Medulla oblongata (tissue), 1 donor: Measurements from ENCODE around the gene GCNT2.
"Not testable (repeated sequence)": the region's sequence is repeated elsewhere in the genome, so short reads cannot be mapped to it uniquely, and the experiment has no call there.

Experiments used
- DNase-seq: peaks from one replicate; pipeline ENCODE4 v3.0.0-alpha.2; 2015; ENCODE audit errors: extremely low spot score

Gene GCNT2

DNA sequence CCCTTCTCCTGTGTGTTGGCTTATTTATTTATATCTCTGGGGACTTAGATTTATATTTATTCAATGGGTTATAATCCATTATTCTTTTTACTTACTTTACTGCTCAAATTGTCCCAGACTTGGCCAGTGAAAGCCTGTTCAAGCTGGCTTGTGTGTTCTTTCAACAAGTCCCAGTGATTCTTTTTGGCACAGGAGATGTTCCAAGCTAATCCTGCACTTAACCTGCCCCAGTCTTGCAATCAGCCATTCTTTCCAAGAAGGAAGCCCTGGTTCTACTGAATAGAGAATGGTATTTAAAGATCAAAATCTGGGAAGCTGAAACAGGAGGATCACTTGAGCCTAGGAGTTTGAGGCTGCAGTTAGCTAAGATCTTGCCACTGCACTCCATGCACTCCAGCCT lies 26.7 kb downstream of the GCNT2 start:
- no peak for DNase-seq

DNA sequence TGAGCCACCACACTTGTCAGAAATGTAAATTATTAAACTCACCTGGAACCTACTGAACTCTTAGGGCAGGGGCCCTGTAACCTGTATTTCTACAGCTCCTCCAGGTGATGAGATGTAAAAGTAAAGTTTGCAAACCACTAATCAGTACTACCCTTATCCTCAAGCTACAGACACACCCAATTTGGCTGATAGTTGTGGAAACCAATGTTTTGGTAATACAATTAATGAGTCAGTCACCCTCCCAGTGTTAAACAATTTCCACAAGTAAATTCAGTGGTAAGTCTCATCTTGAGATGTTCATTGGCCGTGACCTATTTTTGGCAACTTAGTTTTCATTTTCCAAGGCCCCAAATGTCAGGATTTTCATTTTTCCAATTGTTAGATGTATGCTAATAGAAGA lies 29.6 kb downstream of the GCNT2 start:
- no peak for DNase-seq

DNA sequence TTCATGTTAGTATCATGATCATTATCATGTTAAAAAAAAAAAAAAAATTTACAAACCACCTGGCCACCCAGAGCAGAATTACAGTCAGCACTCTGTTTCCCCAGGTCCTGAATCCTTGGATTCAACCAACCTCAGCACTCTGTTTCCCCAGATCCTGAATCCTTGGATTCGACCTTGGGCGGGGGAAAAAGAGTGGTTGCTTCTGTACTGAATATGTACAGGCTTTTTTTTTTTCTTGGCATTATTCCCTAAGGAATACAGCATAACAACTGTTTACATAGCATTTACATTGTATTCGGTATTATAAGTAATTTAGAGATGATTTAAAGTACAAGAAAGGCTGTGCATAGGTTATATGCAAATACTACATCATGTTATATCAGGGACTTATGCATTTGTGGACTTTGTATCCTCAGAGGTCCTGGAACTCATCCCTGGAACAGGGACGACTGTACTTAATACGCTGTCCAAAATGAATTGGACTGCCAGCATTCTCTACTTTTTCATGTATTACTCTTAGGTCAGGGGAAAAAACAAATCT lies 31.2 kb downstream of the GCNT2 start:
- no peak for DNase-seq

DNA sequence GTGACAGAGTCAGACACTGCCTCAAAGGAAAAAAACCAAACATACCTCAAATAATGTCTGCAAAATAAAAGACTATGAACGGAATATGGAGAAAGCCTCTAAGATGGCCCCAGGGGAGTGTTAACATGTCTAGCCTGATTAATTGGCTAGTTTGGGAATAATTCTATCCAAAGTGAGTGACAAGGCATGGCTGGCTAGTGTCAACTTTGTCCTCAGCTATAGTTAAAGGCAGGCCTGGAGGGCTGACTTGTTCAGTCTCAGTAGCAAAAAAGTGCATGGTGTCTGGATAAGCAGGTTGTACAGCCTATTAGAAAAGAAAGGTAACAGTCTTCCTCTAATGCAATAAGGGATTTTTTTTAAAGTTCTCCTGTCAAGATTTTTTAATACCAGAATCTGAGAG lies 32.7 kb downstream of the GCNT2 start:
- no peak for DNase-seq

DNA sequence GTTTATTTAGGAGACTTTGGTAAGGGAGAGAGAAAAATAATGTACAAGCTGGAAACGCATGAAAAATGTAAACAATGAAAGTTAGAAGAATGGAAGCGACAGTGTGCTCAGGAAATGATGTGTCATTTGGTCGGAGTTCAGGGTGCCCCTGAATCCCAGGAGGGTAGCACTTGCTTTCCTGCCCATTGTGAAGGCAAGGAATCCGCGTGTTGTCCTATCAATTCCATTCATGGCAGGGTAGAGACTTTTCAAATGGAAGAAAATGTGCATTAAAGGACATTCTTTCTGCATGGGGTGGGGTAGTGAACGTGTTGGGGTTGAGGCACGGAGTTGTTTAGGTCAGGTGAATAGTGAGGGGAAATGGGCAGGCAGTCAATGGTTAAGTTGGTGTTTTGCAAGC lies 33.7 kb downstream of the GCNT2 start:
- DNase-seq: no peak

DNA sequence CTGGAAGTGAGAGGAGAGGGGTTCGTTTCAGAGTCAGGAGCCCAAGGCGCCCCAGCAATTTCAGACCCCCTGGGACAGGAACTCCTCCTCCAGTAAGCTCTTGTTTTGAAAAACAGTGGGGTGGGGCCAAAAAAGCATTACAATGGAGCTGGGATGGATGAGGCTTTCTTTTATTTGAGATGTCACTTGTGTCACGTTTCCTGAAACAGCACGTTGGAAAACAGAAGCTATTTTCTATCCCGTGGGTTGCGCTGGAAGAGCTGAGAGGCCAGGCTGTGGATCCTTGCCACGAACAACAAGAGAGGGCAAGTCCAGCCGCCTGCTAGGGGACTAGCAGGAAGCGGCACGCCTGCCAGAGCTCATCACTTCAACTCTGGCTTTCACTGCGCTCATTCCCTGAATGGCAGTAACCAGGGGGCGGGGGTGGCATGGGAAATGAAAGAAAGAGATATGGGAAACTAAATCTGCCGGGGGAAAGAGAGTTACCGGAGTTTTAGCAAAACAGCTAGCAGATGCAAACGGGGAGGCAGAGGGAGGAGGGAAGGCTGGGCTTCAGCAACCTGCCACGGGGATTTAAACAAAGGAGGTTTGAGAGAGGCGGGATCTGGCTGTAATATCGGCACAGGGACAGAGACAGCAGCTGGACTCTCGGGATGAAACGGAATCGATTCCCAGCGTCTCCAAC lies 34.6 kb downstream of the GCNT2 start:
- peak; percentile 55 for DNase-seq

DNA sequence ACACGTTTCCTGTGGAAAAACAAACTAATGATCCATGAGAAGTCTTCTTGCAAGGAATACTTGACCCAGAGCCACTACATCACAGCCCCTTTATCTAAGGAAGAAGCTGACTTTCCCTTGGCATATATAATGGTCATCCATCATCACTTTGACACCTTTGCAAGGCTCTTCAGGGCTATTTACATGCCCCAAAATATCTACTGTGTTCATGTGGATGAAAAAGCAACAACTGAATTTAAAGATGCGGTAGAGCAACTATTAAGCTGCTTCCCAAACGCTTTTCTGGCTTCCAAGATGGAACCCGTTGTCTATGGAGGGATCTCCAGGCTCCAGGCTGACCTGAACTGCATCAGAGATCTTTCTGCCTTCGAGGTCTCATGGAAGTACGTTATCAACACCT lies 35.4 kb downstream of the GCNT2 start:
- no peak for DNase-seq

DNA sequence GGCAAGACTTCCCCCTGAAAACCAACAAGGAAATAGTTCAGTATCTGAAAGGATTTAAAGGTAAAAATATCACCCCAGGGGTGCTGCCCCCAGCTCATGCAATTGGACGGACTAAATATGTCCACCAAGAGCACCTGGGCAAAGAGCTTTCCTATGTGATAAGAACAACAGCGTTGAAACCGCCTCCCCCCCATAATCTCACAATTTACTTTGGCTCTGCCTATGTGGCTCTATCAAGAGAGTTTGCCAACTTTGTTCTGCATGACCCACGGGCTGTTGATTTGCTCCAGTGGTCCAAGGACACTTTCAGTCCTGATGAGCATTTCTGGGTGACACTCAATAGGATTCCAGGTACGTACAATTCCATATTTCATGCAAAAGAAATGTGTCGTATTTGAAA lies 35.8 kb downstream of the GCNT2 start:
- DNase-seq: no peak

DNA sequence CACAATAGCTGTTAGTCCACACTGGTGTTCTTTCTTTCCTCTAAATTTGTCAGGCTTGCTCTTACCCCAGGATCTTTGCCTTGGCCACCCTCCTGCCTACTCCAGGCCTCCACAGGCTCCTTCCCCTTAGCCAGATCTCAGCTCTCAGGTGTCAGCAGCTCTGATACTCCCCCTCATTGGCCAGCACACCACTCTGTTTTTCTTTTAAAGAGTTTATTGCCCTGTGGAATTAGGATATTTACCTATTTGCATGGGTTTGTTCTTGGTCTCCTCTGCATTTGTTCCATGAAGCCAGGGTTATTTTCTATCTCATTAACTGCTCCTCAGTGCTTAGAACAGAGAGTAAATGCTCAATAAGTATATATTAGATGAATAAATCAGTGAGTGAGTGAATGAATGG lies 36.8 kb downstream of the GCNT2 start:
- no peak for DNase-seq

DNA sequence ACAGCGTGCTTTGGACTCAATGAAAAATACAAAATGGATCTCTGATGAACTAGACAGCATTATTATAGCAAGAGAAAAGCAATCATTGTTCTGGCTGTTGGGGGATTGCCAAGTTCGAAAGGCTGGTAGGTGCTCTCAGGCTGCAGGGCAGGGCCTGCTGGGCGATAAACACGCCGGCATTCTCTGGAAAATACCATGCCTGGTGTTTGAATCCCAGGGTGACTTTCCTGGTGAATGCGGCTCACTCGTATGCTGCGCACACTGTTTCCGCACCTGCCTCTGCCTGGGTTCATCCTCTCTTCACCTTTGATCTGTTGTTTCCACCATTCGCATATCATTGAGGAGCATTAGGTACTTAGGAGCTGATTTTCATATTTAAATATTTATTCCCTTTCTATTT lies 37.4 kb downstream of the GCNT2 start:
- DNase-seq: peak; percentile 20

DNA sequence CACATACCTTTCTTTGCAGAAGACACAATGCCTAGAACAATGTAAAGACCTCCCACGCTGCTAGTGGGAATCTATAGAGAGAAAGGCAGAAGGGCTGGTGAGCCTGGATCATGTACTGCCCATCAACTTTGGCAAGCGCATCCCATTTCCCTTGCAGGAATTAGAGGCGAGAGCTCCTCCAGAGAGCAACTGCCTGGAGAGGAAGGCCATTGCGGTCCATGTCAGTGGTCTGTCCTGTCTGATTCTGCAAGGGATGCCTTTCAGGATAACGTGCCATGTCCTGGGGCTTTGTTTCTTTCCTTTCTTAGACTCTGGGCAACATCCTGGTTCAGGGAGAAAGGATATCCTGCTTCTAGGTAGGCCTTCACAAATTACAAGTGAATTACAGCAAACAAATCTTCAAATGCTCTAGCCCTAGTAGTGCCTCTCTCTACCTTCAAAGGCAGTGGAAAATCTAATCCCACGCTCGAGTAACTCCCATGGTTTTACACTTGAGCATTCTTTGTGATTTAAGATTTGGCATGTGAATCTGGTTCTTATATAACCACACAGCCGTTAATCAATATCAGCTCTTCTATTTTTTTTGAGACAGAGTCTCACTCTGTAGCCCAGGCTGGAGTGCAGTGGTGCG lies 38.5 kb downstream of the GCNT2 start:
- no peak for DNase-seq

DNA sequence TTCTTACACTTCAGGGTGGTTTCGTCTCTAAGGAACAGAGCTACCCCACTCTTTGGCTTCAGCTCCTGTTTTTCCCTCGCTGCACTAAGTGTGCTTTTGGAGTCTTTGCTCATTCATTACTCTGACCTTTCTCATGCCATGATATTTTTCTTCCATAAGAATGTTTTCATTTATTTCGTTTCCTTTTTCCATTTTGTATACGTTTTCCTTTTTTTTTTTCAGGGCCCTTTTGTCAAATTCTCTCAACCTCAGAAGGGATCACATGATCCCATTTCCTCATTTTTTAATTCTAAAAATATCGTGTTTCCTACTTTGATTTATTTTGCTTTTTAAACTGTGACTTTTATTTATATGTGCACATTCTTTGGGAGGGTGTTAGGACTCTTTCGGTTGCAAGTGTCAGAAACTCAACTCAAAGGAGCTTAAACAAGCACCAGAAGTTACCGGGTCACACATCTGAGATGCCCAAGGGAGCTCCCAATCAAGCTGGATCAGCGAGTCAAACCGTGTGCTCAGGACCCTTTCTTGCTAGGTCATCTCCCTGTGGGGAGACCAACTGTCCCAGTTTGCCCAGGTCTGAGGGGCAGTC lies 40.6 kb downstream of the GCNT2 start:
- DNase-seq: no peak

DNA sequence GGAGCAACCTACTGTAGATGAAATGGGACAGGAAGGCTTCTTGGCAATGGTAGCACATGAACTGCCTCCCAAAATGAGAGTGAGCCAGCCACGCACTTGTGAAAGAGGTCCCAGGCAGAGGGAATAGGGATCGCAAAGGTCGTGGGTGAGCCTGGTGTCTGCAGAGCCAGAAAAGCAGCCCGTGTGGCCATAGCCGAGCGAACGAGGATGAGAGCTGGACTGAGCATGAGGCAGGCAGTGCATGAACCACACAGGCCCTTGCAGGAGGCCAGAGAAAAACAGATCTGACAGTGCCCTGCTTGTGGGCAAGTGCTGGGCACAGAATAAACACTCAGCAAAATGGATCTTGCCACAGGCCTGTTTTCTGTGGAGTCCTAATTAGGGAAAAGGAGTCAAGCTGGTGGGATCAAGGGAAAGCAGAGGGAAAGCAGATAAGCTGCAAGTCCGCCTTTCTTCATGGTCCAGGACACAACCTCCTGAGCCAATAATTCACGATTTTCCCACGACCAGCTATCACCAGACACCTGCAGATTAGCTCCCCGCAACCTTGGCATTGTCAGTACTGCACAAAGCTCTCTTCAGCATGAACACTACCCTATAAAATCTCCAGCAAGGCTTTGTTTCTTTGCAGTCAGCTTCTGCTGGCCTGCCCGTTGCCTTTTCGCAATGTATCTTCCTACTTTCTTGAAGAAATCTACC lies 44.0 kb downstream of the GCNT2 start:
- no peak for DNase-seq

DNA sequence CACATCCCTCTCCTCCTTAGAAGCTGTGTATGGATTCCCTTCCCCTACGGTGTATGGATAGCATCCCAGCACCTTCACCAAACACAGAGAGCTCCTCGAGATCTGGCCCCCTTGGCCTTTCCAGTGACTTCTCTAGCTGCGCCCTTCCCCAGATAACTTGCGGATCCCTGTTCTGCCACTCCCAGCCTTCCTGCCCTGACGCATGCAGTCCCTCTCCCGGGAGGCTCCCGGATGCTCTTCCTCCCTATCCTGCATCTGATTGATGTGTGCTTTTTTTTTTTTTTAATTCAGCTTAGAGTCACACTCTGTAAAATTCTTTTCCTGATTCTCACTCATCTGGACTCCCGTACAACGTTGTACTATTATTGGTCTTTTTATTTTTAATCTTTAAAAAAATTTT lies 44.8 kb downstream of the GCNT2 start:
- no peak for DNase-seq

DNA sequence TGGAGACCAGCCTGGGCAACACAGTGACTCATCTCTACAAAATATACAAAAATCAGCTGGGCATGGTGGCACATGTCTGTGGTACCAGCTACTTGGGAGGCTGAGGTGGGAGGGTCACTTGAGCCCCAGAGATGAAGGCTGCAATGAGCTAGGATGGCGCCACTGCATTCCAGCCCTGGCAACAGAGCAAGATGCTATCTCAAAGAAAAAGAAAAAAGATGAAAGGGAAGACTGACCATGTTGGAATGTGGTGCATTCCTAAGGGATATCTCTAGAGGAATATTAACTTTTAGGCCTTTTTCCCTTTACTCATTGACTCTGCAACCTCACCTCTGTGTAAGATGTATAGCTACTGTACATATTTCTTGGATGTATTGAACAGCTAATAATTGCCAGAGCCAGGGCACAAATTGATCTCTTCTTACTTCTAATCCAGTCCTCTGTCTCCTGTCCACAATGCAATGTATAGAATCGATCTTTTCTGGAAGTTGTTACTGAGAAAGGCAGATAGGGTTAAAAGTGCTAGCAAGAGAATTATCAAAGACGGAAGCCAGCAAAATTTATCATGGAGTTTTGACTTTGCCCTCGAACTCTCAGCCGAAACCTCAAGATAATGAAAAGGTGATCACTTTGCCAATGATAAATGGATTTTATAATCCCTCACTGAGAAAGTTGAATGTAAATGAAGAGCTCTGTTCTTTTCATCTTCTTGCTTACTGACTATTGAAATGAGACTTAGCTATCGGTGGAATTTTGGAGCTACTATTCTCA lies 46.3 kb downstream of the GCNT2 start:
- DNase-seq: no peak

DNA sequence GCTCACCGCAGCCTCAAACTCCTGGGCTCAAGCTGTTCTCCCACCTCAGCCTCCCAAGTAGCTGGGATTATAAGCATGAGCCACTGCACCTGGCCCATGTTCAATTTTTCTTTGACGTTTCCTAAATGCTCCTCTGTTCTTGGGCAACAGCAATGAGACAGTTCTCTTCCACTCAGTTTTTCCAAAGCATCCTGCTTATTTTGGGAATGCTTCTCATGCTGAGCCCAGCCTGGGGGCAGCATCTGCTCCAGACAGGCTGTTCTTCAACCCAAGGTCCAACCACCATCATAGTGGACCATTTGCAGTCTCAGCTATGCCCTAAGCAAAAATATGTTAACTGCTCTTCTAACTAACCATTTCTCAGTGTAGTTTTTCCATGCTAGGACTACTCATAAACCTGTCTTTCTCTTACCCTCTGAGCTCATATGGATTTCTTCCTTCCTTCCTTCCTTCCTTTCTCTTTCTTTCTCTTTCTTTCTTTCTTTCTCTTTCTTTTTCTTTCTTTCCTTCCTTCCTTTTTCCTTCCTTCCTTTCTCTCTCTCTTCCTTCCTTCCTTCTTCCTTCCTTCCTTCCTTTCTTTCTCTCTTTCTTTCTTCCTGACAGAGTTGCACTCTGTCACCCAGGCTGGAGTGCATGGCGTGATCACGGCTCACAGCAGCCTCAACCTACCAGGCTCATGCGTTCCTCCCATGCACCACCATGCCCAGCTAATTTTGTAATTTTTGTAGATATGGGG lies 48.4 kb downstream of the GCNT2 start:
- DNase-seq: no peak

DNA sequence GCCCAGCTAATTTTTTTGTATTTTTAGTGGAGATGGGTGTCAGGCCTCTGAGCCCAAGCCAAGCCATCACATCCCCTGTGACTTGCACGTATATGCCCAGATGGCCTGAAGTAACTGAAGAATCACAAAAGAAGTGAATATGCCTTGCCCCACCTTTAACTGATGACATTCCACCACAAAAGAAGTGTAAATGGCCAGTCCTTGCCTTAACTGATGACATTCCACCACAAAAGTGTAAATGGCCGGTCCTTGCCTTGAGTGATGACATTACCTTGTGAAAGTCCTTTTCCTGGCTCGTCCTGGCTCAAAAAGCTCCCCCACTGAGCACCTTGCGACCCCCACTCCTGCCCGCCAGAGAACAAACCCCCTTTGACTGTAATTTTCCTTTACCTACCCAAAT lies 54.4 kb downstream of the GCNT2 start:
- not testable (repeated sequence) for DNase-seq

DNA sequence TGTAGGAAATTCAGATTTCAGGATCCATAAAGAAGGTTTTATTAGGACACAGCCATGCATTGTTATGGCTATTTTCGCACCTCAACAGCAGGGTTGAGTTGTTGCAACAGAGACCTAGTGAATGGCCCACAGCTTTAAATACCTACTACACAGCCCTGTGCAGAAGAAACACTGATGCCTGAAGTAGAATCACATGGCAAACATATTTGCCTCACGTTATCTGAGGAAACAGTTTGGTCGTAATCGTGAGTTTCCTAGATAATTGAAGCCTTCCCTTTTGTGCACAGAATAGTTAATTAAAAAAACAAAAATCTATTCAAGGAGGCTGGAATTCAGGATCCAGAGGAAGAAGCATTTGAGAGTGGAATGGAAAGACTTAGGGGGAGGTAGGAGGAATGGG lies 55.1 kb downstream of the GCNT2 start:
- no peak for DNase-seq

DNA sequence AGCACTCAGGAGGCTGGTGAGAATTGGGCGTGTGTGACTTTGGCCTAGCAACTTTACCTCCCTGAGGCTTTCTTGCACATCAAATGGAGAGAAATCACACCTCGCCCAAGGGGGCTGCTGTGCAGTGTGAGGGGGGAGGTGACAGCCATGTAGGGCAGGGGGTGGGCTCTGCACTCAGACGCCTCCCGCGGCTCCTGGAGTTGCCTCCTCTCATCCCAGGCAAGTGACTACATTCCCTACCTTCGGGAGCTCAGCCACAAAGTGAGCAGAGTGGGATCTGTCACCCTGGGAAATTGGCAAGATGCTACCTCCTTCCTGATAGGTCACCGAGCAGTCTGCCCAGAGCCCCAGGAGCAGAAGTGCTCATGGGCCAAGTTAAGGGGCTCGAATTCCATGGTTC lies 56.0 kb downstream of the GCNT2 start:
- no peak for DNase-seq

DNA sequence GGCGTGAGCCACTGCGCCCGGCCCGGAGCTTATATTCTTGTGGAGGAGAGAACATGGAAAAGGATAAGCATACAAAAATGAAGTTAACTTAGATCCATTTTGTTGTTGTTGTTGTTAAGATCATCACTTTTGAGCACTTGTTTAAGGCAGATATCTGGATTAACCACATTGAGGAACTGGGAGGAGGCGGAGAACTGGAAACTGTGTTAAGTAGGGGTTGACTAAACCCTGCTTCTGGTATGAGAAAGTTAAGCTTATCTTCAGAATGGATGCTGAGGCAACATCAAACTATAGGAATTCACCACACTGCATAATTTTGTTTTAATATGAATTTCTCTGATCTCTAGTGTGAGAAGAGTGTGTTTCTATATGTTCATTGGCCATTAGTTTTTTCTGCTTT lies 57.6 kb downstream of the GCNT2 start:
- DNase-seq: no peak

DNA sequence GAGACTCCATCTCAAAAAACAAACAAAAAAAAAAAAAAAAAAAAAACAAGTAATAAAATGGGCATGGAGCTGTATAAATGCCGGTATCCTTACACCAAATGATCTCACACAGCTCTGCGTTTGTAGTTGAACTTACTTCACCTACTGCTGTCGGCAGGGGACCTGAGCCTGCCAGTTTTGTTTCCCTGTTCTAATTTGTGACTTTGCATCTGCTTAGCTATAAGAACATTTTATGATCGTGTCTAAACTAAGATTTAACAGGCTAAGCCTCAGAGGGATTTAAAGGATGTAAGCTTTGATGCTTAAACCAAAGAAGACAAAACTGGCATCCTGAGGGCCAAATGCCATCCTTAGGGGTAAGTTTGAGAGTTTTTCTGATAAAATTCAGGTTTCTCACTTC lies 58.7 kb downstream of the GCNT2 start:
- DNase-seq: no peak
